Esophagus (tissue), 2 donors: ENCODE data around the gene OR6B2. TPM values are rescaled to one million over a fixed set of nuclear protein-coding genes. Genes with fewer than 3 reads are reported as not detected.

Experiments
- H3K27ac ChIP-seq, 2 donors: one replicate each; pipeline ENCODE4 v1.5.1; 2013; ENCODE audit warnings: low read depth in 2 of 2, mild to moderate bottlenecking in 2 of 2, inconsistent platforms in 1 of 2, low read length in 1 of 2, moderate library complexity in 1 of 2
- H3K27me3 ChIP-seq, 2 donors: one replicate each; pipeline ENCODE4 v1.6.1; 2013; ENCODE audit warnings: low read length in 2 of 2, control low read depth in 1 of 2, mild to moderate bottlenecking in 1 of 2; ENCODE audit not compliant: insufficient read depth in 2 of 2, control insufficient read depth in 1 of 2
- H3K36me3 ChIP-seq, 2 donors: one replicate each; pipeline ENCODE4 v1.6.1; 2013; ENCODE audit warnings: low read length in 1 of 2; ENCODE audit not compliant: control insufficient read depth in 2 of 2, insufficient read depth in 2 of 2
- H3K4me1 ChIP-seq, 2 donors: one replicate each; pipeline ENCODE4 v1.6.1; 2013; ENCODE audit warnings: low read length in 1 of 2; ENCODE audit not compliant: control insufficient read depth in 2 of 2, insufficient read depth in 2 of 2
- H3K4me3 ChIP-seq, 2 donors: one replicate each; pipeline ENCODE4 v1.5.1; 2013; ENCODE audit warnings: low read length in 2 of 2, mild to moderate bottlenecking in 2 of 2, low read depth in 1 of 2, moderate library complexity in 1 of 2
- H3K9me3 ChIP-seq, 2 donors: one replicate each; pipeline ENCODE4 v1.6.1; 2013; ENCODE audit warnings: mild to moderate bottlenecking in 2 of 2, low read depth in 1 of 2, low read length in 1 of 2, moderate library complexity in 1 of 2; ENCODE audit not compliant: control insufficient read depth in 2 of 2, insufficient read depth in 1 of 2
- WGBS, 2 donors: extraction: QIAGEN DNeasy Blood & Tissue Kit; methylation state at CpG; one replicate each; pipeline ENCODE4 v1.1.7; 2013; 5-methylcytosine and 5-hydroxymethylcytosine counted together
- polyA plus RNA-seq, 2 donors: library from polyadenylated mRNA; stranded (reverse); fragments of 200-250 nt; gene quantifications; one replicate each; pipeline ENCODE4 v1.2.3, GENCODE V29; 2013
- donor health status: healthy with polysubstance abuse.
- donor health status: Bipolar disorder and iron deficiency.

OR6B2 gene
- polyA plus RNA-seq, 2 donors = not detected

DNA sequence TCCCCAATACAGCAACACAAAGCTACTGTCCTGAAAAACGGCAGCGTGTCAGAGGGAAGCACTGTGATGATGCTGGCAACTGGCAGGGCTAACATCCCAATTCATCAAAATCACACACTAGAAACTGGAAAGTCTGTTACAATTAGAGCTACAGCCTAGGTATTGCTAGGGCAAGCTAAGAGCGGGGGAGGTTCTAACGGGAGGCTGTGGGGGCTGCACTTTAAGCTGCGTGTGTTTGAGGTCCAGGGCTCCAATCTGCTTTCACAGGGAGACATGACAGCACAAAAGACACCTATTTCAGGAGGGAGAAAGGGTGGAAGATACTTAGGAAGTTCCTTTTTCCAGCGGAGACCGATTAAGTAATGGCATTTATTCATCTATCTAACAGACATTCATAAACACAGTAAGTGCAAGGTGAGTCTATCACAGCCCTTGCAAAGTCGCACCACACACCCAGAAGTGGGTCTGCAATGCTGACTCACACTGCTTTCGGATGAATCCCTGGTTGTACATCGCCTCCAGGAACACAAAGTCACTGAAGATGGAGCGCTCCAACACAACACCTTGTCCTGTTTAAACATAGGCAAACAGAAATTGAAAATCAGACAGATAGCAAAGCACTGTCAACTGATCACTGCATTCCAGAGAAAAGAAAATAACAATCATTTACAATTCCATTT, 12.0 kb downstream of the OR6B2 start:
- H3K27me3 ChIP-seq = no peaks in the 10 kb centered on the region
- no peaks in the 10 kb centered on the region for H3K4me1 ChIP-seq
- no peaks in the 10 kb centered on the region for H3K9me3 ChIP-seq
- no peak overlapping the region for H3K4me3 ChIP-seq
- peaks cover 15 to 45% of the 10 kb centered on the region in 2 donors for H3K36me3 ChIP-seq
- 93 to 94% methylated on average over 11 of the region's 11 CpGs for WGBS, 2 donors
- no peak overlapping the region for H3K27ac ChIP-seq

DNA sequence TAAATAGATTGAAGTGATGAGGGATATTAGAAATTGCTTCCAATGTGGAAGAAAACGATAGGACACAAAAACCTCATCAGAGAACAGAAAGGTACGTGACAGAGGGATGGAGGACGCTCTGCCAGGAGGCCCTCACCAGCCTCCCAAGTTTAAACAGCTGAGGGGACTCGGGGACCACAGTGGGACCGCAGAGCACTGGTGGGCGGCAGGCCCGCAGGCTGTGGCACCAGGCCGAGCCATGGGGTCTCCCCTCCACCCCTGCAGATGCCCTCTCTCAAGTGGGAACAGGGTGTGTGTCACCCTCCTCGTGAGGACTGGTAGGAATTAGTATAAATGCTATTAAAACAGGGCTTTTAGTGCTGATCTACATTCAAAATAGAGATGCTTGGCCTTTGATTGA, 15.9 kb downstream of the OR6B2 start:
- Histone ChIP-seq H3K4me1 (no peaks in the 10 kb centered on the region), H3K27me3 (no peaks in the 10 kb centered on the region), H3K9me3 (no peaks in the 10 kb centered on the region), H3K27ac (no peak overlapping the region), H3K4me3 (no peak overlapping the region), H3K36me3 (peaks cover 7 to 39% of the 10 kb centered on the region in 2 donors)
- 94 to 97% methylated on average over 9 of the region's 9 CpGs for WGBS, 2 donors

DNA sequence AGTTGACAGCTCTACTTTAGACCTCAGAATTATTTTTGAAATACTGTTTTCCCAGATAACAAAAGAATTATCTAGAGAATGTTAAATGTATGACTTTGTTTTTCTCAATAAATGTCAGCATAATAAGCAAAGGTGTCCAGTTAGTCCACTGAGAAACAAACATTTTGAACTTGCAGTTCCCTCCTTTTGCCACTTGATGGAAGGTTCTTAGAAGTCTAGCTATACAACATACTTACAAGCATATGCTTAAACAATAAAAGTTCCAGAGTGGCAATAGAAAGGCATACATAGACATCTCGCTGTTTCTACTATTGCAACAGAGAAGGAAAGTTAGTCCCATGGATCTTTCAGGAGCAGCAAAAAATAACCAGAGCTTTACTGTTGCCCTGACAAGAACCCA, 16.9 kb downstream of the OR6B2 start:
- H3K4me1 ChIP-seq = no peaks in the 10 kb centered on the region
- 100% methylated on average over 1 of the region's 1 CpG for WGBS, 2 donors
- no peak overlapping the region for H3K4me3 ChIP-seq
- H3K36me3 ChIP-seq = peaks cover 10 to 39% of the 10 kb centered on the region in 2 donors
- no peak overlapping the region for H3K27ac ChIP-seq
- H3K9me3 ChIP-seq = no peaks in the 10 kb centered on the region
- no peaks in the 10 kb centered on the region for H3K27me3 ChIP-seq

DNA sequence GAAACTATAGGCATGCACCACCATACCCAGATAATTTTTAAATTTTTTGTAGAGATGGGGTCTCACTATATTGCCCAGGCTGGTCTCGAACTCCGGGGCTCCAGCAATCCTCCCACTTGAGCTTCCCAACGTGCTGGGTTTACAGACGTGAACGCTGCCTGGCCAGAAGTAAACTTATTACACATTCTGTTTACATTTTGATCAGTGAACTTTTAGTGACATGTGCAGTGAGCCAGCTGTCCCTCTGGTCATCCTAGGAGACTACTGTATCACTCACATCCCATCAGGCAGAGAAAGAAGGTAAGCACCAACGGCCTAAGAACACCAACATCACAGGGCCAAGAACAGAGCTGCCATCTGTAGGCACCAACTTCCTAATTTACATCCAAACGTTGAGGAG, 27.2 kb downstream of the OR6B2 start:
- Histone ChIP-seq H3K9me3 (no peaks in the 10 kb centered on the region), H3K27ac (no peak overlapping the region), H3K27me3 (no peaks in the 10 kb centered on the region), H3K36me3 (peaks cover 24 to 45% of the 10 kb centered on the region in 2 donors), H3K4me1 (no peaks in the 10 kb centered on the region), H3K4me3 (no peak overlapping the region)
- WGBS, 2 donors = 75 to 79% methylated on average over 7 of the region's 7 CpGs

DNA sequence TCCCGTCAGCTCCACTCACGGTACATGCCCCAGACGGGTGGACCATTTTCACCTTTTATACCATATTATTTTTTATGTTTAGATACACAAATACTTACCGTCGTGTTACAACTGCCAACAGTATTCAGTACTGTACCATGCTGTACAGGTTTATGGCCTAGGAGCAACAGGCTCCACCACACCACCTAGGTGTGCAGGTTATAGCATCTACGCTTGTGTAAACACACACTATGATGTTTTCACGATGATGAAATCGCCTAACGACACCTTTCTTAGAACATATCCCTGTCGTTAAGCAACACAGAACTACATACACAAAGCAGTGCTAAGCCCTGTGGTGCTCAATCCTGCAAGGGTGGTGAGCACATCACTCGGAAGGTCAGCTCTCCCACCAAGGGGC, 29.6 kb downstream of the OR6B2 start:
- Histone ChIP-seq H3K9me3 (no peaks in the 10 kb centered on the region), H3K27ac (no peak overlapping the region), H3K36me3 (peaks cover 24 to 39% of the 10 kb centered on the region in 2 donors), H3K27me3 (no peaks in the 10 kb centered on the region), H3K4me1 (no peaks in the 10 kb centered on the region), H3K4me3 (no peak overlapping the region)
- 88 to 91% methylated on average over 11 of the region's 11 CpGs for WGBS, 2 donors

DNA sequence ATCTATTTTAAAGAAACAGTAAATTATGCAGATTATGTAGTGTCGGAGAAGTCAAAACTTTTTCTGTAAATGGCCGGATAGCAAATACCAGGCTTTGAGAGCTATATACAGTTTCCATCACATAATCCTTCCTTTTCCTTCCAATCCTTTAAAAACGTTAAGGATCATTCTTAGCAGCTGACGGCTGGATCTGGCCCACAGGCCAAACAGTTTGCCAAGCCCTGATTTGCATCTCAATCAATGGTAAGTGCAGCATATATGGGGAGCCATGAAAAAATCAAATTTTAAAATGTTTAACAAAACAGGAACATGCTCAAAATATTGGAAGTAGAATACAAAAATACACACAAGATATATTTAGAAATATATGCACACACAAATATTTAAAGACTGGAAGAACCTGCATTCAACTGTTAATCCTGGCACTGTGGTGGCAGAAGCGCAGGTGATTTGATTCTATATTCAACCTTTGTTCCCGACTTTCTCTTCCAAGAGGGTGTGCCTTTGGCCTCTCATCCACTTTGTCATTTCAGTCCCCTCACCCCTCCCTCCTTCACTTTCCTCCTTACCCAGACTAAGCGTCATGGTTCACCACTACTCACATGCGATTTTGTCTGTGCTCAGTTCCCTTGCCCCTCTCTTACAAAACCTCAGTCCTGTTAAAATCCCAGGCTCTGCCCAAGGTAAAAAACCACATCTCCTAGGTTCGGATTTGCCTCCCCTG, 32.4 kb downstream of the OR6B2 start:
- Histone ChIP-seq H3K9me3 (peaks cover 0 to 3% of the 10 kb centered on the region in 2 donors), H3K36me3 (peaks cover 16 to 24% of the 10 kb centered on the region in 2 donors), H3K27me3 (no peaks in the 10 kb centered on the region), H3K27ac (peak overlapping the region in 1 of 2 donors; percentile 29), H3K4me3 (no peak overlapping the region), H3K4me1 (no peaks in the 10 kb centered on the region)
- WGBS, 2 donors = 65 to 66% methylated on average over 9 of the region's 9 CpGs

DNA sequence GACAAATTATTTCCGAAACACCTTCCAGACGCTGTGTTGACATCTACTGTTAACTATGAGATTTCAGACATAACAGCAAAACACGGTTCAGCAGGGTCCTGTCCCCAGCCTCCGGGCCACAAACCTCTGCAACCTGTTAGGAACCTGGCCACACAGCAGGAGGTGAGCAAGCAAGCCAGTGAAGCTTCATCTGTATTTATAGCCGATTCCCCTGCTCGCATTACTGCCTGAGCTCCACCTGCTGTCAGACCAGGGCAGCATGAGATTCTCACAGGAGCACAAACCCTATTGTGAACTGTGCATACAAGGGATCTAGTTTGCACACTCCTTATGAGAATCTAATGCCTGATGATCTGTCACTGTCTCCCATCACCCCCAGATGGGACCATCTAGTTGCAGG, 36.1 kb downstream of the OR6B2 start:
- Histone ChIP-seq H3K4me3 (no peak overlapping the region), H3K27ac (no peak overlapping the region), H3K27me3 (no peaks in the 10 kb centered on the region), H3K9me3 (peaks cover 0 to 3% of the 10 kb centered on the region in 2 donors), H3K4me1 (no peaks in the 10 kb centered on the region), H3K36me3 (peaks cover 11 to 12% of the 10 kb centered on the region in 2 donors)
- WGBS, 2 donors = 85 to 89% methylated on average over 6 of the region's 6 CpGs

DNA sequence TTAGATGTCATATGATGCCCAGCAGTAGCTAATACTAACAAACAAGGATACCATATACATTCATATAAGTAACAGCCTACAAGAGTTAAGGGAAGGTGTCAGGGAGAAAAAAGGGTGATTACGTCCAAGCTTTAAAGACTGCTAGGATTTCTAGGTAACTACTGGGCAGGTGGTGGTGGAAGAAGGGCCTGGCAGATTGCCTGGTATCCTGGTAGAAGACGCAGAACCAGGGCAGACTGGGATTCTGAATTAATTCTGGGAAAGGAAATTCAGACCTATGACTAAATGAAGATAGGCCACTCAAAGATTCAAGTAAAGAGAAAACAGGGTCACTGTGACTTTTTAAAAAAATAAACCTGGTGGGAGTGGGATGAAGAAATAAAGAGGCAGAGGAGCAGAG, 36.9 kb downstream of the OR6B2 start:
- Histone ChIP-seq H3K36me3 (peaks cover 8 to 16% of the 10 kb centered on the region in 2 donors), H3K4me1 (no peaks in the 10 kb centered on the region), H3K27ac (no peak overlapping the region), H3K9me3 (peaks cover 0 to 3% of the 10 kb centered on the region in 2 donors), H3K27me3 (no peaks in the 10 kb centered on the region), H3K4me3 (no peak overlapping the region)
- 87 to 90% methylated on average over 2 of the region's 2 CpGs for WGBS, 2 donors

DNA sequence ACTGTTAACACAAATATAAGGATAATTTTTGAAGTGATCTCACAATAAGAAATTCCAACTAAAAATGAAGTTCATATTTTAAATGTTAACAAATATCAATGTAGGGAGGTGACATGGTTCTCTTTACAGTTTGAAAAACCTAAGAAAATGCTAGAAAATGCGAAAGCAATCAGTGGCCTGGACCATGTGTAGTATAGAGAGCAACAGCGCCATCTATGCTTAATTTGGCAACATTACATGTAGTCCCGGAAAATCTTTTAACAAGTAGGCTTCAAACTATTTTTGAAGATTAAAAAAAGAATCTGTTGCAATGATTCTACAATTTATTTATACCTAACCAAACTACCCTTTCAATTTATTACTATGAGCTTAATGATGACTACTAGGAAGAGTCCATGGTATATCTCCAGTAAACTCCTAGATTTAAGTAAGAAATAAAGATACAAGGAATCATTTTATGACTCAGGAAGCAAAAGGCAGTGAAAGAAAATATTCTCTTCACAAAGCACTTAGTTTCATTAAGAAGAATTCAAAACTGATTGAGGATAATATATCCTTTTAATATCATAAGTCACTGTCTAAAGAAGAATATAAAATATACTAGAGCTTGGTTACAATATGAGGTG, 38.4 kb downstream of the OR6B2 start:
- no peak overlapping the region for H3K27ac ChIP-seq

More for the DNA sequence above, 38.4 kb downstream of the OR6B2 start:
- peaks cover 11 to 20% of the 10 kb centered on the region in 2 donors for H3K36me3 ChIP-seq
- no peaks in the 10 kb centered on the region for H3K27me3 ChIP-seq
- peaks cover 3 to 4% of the 10 kb centered on the region in 2 donors for H3K9me3 ChIP-seq
- WGBS, 2 donors = 7% methylated on average over 3 of the region's 3 CpGs
- no peak overlapping the region for H3K4me3 ChIP-seq
- H3K4me1 ChIP-seq = no peaks in the 10 kb centered on the region
